GM19193 (cell line): ENCODE measurements around the gene MANF.

Experiments used
- POLR2A ChIP-seq: IDR thresholded peaks from 4 replicates; pipeline ENCODE4 v1.6.1; 2011; ENCODE audit not compliant: insufficient read depth, insufficient read length; ENCODE audit errors: extremely low read depth

The MANF gene

DNA sequence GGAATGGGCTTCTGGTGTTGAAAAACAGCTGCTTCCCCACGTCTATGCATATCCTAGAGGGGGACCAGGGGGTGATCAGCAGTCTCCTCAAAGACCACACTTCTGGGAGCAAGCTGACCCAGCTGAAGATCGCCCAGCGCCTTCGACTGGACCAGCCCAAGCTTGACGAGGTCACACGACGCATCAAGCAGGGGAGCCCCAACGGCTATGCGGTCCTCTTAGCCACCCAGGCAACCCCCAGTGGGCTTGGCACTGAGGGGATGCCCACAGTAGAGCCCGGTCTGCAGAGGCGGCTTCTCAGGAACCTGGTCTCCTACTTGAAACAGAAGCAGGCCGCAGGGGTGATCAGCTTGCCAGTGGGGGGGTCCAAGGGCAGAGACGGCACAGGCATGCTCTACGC is 8.5 kb downstream of the MANF start:
- TF ChIP-seq POLR2A, result no peak

DNA sequence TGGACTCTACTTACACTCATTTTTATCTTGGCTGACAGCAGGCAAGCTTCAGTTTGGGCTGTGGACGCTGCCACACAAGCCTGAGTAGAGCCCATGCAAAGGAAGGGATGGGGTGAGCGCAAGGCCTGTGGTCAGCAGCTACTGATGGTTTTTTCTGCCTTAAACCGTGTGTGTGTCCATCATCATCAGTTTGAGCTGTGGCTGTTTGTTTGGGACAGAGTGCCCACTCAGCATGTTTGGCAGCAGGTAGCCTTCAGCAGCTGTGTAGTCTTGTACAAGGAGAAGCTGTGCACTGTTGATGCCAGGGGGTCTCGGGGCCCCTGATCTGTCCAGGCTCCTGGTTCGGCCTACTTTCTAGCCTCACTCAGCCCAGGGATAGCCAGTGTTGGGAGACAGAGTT is 9.4 kb downstream of the MANF start:
- TF ChIP-seq POLR2A, result no peak

DNA sequence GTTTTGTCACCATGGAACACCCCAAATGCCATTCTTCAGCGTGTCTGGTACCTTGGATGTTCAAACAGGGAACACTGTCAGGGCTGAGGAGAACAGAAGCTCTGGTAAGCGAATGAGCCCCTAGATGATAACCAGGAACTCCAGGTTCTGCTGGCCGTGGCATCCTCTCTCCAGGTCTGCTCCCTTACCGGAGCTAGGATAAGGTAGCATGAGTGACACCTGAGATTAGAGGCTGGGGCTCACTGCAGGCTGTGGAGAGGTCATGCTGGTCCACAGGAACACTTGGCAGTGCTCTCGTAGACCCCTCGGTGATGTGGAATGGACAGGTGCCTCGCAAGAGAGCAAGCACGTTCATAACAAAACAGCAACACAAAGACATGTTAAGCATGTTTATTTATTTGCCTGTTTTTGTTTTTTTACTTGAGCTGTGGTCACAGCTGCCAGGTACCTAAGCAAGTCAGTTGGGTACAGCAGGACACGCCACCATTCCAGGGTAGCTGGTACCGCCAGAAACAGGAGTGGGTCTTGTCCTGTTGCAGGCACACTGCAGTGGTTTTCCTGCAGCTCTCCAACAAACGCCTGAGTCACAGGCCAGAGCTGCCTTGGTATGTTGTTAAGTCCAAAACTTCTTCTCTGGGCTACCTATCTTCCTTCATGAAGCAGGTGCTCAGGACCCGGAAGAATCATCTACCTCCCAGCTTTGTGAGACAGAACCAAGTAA is 10.6 kb downstream of the MANF start:
- TF ChIP-seq POLR2A, result no peak

DNA sequence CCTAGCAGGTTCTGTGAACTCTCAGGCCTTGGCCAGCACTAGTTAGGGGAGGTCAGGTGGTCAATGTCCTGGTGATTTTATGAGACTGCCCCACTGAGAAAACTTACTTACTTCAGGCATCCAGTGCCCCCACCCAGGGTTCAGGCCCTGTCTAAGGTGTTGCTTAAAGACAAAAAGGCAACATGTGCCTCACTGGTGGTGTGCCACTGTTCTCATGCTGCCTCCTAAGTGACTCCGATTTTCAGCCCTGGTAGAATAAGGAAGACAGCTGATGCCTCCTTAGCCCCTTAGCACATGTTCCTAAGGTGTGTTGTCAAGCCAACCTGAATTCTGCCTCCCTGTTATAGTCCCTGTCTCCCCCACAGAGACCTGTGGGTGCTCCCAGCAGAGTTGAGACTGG is 11.3 kb downstream of the MANF start:
- no peak for TF ChIP-seq POLR2A

DNA sequence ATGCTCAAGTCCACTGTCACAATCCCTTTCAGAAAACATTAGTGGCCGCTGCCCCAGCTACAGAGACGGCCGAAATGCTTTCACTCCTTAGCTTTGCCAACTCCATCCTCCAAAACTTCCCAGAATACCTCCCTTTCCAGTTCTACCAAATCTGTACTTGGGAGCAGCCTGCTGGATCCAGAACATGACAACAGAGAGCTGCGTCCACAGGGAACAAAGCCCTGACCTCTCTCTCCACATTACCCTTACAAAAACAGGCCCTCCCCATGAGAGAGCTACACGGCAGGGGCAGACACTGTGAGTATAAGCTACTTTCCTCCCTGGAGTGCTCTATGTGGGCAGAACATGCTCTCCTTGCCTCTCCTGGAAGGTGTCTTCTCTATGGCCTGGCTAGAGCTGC is 12.3 kb downstream of the MANF start:
- TF ChIP-seq POLR2A, result no peak

DNA sequence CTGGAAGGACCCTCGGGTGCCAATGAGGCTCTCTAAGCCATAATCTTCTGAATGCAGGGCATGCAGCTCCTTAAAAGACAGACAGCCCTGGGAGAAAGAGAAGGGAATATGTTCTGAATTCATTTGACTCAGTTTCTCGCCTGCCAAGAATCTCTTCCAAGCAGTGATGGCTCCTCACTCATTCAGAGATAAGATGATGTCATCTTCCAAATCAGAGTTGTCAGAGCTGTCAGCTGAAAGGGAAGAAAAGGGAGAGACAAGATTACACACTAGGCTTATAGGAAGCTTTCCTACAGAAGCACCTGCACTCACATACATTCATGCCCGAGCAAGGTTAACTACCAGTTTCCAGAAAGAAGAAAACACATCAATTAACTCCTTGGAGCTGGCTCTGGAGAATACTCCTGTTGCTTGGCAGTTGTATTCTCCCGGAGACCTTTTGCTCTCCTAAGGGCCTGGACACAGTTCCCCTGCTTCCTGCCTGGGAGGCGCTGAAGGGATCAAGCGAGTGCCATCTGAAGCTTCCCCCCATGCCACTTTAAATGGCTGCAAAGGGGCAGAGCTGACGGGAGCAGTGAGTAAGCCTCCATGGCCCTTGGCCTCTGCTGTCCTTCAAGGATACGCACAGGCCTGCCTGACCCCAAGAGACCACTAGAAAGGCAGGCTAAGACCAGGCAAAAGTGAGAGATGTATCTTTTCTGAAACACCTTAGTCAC is 13.7 kb downstream of the MANF start:
- no peak for TF ChIP-seq POLR2A

DNA sequence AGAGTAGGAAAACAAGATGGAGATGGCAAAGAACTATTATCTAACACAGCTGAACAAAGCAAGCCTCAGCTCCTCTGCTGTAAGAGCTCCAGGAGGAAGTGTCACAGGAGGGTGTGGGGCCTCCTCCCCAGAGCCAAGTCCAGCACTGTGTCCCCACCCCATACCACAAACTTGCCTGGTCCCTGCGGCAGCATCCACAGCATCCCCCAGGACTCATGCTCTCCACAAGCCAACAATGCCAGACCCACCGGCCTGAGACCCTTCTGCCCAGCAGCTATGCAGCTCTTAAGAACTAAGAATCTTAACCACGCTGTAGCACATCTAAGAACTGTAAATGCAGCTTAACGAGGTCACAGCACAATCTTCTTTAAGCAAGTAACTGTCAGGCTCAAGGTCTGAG is 15.1 kb downstream of the MANF start:
- no peak for TF ChIP-seq POLR2A

DNA sequence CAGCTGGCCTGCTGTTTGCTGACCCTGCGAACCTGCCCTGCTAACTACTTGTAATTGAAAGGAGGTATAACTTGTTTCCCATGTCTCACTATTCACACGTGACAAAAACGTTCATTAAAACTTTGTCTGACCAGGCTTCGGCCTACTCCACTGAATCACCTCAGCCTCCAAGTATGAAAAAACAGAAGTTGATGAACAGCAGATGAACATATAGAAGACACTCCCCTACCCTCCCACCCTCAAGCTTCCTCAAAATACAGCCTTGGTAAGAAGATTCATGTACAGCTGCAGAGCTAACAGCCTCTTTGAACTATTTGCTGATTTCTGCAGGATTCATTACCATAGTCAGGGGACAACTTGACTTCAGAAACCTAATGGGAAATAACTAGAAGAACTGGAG is 16.6 kb downstream of the MANF start:
- no peak for TF ChIP-seq POLR2A

DNA sequence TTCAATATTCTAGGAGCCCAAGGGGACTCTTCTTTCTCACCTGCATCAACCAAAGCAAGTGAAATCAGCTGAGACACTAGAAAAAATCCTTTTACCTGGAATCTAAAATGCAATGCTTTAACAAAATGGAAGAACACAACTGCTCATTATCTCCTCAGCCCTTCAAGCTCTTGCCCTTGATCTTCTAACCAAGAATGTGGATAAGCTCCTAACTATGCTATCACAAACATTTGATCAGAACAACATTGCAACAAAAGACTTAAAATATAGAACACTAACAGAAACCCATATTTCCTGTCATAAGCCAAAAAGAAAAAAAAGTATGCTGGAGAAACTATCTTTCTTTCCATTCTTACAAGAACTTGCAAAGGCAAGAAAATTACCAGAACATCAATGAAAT is 18.6 kb downstream of the MANF start:
- TF ChIP-seq POLR2A, result no peak

DNA sequence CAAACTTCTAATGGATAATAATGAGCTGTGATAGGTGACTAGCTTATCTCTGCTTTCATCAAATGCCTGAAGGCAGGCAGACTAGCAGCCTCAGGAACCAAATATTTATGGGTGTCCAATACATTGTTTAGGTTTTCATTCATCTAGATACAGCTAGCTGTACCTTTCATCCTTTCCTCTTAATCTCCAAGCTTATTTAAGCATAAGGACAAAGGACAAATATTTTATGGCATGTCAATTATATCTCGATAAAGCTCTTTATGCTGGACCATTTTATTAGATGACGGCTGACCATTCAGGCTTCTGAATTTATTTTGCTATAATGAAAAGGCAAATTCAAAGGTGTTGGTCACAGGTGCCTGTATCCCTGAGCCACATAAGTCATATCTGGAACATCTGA is 22.9 kb downstream of the MANF start:
- no peak for TF ChIP-seq POLR2A

DNA sequence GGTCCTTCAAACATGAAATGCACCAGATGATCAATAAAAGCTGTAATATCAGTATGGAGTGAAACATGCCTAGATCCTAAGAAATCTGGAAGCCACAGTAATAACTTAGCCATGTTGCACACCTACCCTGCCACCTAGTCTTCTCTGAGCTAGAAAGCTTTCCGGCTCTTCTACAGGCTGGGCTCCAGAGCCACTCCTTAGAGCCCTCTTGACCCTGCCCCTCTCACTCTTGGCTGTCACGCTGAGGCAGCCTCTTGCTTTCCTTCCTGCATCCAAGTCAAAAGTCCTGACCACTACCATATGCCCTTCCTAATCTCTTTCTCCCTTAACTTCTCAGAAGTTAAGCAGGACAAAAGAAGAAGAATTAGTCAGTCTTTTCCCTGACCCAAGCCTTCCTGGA is 23.7 kb downstream of the MANF start:
- TF ChIP-seq POLR2A, result no peak

DNA sequence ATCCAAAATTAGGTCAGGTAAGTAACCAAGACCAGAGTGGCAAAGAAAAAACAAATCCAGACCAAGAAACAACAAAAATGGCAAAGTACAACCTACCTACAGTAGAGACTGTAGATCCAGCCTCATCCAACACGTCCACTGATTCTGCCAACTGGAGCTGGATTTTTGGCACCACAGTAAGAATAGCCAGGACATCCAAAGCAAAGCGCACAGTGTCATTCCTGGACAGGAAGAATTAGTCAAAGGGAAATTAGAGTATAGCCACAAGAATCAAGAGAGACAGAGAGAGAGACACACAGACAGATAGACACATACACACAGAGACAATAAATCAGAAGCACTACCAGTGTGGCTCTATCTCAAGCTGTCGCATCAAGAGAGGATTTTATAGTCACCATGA is 37.1 kb downstream of the MANF start:
- no peak for TF ChIP-seq POLR2A

DNA sequence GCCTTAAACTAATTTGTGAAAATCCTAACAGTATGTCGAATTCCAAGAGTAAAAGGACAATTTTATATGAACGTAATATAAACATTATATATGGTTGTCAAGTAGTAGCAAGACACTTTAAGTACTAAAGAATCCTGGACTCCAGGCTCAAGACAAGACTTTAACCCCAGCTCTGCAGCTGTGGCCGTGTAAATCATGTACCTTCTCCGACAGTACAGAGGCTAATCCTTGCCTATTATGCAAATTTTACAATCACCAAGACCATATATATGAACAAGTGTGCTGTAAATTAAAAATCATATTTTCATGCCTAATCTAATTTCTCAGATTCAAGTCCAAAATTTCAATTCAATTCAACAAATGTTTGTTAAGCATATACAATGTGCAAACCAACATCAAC is 41.8 kb downstream of the MANF start:
- no peak for TF ChIP-seq POLR2A

DNA sequence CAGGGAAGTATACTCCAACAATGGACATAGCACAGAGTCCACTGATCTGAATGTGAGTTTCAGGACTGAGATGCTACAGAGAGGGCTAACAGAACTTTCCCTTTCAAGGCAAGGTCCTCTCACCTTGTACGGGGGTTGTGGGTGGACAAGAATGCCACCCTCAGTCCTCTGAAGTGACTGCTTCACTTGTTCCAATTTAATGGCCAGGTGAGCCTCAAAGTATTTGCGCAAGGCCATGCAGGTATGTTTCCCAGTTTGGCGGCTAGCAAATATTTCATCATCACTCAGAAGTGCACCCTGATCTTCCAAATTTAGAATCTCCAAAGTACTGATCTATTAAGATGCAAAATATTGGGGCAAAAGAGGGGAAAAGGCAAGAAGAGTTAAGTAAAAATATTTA is 44.0 kb downstream of the MANF start:
- no peak for TF ChIP-seq POLR2A

DNA sequence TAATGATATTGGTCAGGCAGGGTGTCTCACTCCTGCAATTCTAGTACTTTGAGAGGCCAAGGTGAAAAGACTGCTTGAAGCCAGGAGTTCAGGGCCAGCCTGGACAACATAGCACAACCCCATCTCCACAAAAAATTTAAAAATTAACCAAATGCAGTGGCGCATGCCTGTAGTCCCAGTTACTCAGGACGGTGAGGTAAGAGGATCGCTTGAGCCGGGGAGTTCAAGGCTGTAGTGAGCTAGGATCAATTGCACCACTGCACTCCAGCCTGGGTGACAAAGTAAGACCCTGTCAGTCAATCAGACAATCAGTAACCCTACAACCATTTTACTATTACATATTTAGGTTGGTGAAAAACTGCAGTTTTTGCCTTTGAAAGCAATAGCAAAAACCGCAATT is 49.0 kb downstream of the MANF start:
- TF ChIP-seq POLR2A, result no peak

DNA sequence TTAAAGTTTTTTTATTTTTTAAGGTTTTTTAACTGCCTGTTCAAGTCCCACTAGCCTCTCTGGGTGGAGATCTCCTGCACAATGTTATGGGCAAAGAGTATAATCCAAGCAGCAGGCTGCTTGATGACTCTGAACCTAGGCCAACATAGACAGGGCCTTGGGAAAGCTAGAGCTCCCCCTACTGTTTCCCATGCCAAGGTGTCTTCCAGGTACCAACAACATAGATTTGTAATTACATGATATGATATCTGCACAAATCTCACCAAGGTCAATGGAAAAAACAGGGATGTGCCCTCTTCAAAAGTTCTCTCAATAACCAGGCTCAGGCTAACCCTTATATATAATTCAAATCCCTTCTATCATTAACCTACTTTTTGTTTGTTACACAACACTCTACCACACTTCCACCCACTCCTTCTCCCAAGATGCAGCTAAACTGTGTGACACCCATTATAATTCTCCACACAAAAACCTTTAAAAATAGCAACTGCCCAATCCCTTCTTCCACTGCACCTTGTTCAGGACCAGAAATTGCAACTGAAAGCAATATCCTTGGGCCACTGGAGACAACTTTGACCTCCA is 49.7 kb downstream of the MANF start:
- no peak for TF ChIP-seq POLR2A
